HG03439 (cell line): Measurements from ENCODE around the gene ZDHHC8.

Source experiments
- ATAC-seq: cut with Tn5 transposase; IDR thresholded peaks from one replicate; pipeline ENCODE4 v1.9.1; 2021; ENCODE audit warnings: mild to moderate bottlenecking, moderate library complexity; ENCODE audit not compliant: unreplicated experiment

The ZDHHC8 gene

GRCh38 chr22:20131597-20131858 is at the start of gene ZDHHC8:
TSS of gene ZDHHC8 (plus strand) at chr22:20131804. CDS start at chr22:20131948, 144 bp downstream.
- ATAC-seq, result no peak

DNA sequence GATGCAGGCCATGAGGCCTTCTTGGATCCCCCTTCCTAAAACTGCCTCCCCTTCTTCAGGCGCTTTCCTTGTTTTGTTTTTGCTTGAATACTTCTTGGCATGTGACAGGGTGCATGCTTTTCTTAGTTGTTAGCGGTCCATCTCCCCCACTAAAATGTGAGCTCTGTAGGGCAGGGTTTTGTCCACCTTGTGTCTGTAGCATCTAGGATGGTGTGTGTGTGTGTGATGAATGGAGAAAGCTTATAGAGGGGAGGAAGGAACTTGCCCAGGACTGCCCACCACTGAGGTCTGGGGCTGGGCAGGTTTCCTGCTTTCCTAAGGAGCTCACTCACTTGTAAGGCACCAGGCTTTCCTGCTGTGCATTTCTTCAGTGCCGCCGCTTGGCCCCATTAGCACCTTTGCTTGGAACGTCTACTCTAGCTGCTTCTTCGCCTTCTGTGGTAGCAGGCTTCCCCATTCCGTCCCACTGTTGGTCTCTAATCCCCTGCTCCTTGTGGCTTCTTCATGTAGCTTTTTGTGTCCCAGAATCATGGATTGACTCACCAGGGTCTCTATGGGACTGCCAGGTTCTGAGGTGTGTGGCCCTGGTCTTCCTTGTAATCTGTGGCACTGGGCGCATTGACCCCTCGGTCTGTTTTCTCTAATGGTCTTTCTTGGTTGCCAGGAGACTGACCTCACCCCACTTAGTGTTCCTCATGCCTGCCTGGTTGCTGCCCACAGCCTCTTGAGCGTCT is 48.3 kb upstream of the ZDHHC8 start:
- ATAC-seq, result no peak

GRCh38 chr22:20083891-20084546 is 47.6 kb upstream of the ZDHHC8 start:
- no peak for ATAC-seq

DNA sequence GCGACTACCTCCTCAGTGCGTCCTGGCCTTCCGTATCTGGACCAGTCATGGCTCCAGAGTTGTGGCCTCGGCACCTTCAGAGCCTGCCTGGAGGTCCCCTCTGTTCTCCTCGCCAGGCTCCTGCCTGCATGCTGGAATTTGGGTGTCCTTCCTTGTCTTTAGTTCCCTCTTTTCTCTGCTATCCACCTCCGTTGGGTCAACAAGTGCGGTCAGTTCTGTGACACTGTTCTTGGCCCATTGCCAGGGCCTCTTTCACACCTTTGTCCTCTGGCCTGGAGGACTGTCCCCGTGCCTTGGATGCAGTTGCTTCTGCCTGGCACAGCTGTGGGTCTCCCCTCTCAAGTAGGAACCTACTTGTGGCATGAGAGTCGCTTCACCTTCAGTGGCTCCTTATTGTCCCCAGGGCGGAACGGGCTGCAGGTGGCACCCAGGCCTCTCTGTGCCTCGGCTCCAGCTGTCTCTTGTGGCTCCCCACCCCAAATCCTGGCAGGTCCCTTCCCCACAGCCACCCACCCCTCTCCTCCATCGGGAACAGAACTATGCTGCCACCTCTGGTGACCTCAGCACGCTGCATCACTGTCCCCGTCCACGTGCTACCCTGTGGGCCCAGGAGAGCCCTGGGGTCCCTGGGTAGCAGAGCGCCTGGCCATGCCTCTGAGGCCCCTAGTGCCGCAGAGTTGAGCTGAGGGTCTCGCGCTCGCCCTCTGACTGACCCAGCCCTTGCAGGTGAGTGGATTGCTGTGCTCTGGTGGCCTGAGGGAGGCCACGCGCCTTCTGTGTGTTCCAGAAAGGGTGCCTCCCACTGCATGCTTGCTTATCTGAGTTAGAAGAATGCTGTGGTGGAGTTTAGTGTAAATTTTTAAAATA is 46.8 kb upstream of the ZDHHC8 start:
- no peak for ATAC-seq

DNA sequence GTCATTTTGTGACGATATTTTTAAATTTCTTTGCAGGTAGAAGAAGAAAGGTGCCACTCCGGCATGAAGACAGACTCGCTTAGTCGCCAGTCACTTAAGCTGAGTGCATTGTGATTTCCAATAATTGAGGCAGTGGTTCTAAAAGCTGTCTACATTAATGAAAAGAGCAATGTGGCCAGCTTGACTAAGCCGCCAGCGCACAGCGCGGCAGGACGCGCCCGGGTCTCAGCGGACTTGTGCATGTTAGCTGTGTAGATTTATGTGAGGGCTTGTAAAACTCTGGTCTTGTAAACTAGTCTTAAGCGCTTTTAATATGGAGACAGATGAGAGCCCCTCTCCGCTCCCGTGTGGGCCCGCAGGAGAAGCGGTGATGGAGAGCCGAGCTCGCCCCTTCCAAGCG is 46.0 kb upstream of the ZDHHC8 start:
- no peak for ATAC-seq

GRCh38 chr22:20086101-20086599 is 45.5 kb upstream of the ZDHHC8 start:
- ATAC-seq, result no peak

DNA sequence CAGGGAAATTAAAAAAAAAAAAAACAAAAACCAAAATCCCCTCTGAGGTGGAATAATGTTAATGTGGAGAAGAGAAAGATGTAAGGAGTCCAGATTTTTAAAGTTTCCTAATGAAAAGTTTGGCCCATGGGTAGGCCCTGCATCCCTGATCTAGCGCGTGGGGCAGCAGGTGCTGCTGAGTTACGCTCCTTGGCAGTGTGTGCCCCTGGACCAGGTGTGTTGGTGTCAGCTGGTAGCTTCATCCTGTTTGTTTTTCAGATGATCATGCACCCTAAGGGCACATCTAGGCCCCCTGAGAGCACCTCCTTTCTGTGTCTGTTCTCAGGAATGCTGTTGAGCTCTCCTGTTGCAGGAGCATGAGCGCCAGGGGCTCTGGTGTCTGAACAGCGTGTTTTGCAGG is 44.8 kb upstream of the ZDHHC8 start:
- no peak for ATAC-seq

GRCh38 chr22:20087319-20088262 is 44.0 kb upstream of the ZDHHC8 start:
- ATAC-seq, result no peak

DNA sequence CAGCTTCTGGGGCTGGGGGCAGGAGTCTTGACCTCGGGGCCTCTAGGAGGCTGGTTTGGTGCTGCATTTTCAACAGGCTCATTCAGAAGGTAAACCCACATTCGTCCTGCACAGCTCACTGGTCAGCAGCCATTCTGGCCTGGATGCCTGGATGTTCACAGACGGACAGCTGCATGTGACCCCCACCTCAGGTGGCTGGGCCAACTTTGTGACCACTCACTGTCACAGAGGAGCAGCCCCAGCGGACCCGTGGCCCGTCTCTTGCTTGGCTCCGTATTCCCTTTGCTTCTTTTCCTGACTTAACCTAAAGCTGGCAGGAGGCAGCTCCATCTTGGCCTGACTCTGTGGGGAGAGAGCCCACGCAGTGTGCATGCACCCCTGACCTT is 43.3 kb upstream of the ZDHHC8 start:
- ATAC-seq, result no peak

DNA sequence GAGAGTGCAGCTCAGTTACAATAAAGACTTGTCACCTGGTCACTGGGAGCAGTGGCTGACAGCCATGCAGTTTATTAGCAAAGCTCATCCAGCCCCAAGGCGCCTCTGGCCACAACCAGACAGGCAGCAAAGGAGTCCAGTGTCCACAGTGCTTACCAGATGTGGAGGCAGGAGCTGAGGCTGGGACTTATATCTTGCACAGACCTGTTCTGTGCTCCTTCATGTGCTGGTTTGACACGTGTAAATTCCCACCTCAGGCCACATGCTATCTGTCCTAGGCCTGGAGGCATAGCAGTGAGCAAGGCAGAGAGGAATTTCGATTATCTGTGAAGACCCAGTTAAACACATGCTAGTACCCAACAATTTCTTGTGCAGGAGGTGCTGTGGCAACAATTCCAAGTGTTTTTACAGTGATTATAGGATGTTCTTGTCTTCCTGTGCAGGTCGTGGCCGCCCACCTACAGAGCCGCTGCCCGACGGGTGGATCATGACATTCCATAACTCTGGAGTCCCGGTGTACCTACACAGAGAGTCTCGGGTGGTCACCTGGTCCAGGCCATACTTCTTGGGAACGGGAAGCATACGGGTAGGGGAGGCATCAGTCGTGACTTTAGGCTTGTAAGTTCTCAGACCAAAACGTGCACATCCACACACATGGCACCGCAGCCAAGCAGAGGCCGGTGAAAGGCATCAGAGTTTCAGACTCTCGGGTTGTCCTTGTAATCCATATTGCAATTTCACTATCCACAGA is 42.2 kb upstream of the ZDHHC8 start:
- no peak for ATAC-seq

GRCh38 chr22:20089977-20090729 is 41.5 kb upstream of the ZDHHC8 start:
- ATAC-seq, result no peak

- ATAC-seq, result no peak
These were observed 40.8 kb upstream of the ZDHHC8 start for GRCh38 chr22:20090730-20091240.

DNA sequence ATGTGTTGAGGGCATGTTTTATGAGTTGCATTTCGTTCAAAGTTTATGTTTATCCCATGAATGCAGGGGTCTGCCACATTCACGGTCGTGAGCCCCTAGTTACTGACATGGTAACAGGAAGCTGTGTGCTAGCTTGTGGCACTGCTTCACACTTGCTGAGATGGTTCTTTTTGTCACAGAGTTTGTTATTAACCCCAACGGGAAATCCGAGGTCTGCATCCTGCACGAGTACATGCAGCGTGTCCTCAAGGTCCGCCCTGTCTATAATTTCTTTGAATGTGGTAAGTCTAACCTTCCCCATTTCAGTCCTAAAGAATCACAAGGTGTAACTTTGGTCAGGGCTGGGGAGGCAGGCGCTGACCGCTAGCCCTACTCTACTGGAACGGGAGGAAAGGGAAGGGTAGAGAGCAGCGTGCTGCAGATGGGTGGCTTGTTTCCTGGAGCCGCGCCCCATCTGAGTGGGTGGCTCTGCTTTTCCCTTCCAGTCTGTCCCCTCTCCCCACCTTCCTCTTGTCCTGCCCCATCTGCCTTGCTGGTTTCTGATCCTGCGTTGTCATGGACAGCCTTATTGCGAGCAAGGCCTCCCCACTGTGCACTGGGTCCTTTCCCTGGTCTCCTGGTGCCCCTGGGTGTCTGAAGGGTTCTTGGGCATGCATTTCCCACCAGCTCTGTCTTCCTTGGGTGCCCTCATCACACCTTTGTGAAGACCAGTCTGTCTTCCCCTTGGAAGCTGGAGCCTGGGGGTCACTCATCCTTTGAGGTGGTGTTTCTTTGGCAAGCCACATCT is 39.7 kb upstream of the ZDHHC8 start:
- ATAC-seq, result no peak

GRCh38 chr22:20092477-20092854 is 39.1 kb upstream of the ZDHHC8 start:
- ATAC-seq, result no peak

GRCh38 chr22:20093418-20094196 is 38.0 kb upstream of the ZDHHC8 start:
- ATAC-seq, result no peak

DNA sequence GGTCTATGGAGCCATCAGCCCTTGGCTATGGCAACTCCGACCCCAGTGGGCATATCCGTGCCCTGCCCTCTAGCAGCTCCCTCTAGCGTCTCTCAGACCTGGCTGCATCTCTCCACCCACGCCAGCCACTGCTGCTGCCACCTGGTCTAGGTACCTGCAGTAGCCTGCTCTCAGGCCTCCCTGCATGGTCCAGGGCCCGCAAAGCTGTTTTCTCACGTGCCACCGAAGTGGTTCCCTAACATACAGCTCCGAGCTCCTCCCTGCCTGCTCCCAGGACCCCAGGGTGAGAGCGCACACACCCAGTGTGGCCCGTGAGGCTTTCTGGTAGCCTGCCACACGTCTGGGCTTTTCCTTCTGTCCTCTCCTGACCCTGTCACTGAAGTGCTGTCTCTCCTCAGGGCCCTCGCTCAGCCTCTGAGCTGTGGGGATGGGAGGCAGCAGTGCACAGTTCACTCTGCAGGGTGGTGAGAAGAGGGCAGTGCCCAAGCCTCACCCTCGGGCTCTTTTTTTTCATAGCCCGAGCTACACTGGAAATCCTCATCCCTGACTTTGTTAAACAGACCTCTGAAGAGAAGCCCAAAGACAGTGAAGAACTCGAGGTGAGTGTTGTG is 37.3 kb upstream of the ZDHHC8 start:
- no peak for ATAC-seq

DNA sequence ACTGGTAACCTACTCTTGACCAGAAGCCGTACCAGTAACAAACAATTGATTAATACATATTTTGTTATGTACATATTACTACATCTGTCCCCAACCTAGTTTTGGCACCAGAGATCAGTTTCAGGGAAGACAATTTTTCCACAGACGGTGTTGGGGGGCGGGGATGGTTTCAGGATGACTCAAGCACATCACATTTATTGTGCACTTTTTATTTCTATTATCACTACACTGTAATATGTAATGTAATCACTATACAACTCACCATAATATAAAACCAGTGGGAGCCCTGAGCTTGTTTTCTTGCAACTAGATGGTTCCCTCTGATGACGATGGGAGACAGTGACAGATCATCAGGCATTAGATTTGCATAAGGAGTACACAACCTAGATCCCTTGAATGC is 36.1 kb upstream of the ZDHHC8 start:
- no peak for ATAC-seq
